IMR-90 (cell line): ENCODE measurements around the gene MIOX. TPM values are rescaled to one million over a fixed set of nuclear protein-coding genes. Genes with fewer than 3 reads are reported as not detected.

Source experiments
- ATAC-seq: fragments of 200-7000 bp; cut with Tn5 transposase; 2 replicates; pipeline ENCODE4 v1.9.1; 2020; ENCODE audit warnings: low read depth, mild to moderate bottlenecking, moderate library complexity
- BruUV-seq: library from RNA; stranded (reverse); fragments of 400-500 nt; replicated peaks from 2 replicates; lab custom pipeline; 2021; lab: Mats Ljungman, UMichigan
- CTCF ChIA-PET: fragments of 300-600 bp; formaldehyde crosslinking; extraction: SDS; loops from one replicate; lab custom pipeline; 2021; ENCODE audit warnings: antibody characterized with exemption; lab: Yijun Ruan, JAX
- POLR2A ChIA-PET: fragments of 300-600 bp; sonication (Branson Sonifier 250); formaldehyde crosslinking; loops from one replicate; lab custom pipeline; 2022; ENCODE audit warnings: antibody characterized with exemption; ENCODE audit not compliant: unreplicated experiment; lab: Charles Lee
- DNase-seq: peaks from one replicate; pipeline ENCODE4 v3.0.0; 2013
- H2AFZ ChIP-seq: replicated peaks from 2 replicates; pipeline ENCODE3; 2013; ENCODE audit warnings: low read length, mild to moderate bottlenecking; ENCODE audit not compliant: poor library complexity
- H2AK5ac ChIP-seq: 2 replicates; pipeline ENCODE4 v1.6.1; 2013; ENCODE audit warnings: low read depth, low read length, inconsistent platforms
- H2AK9ac ChIP-seq: replicated peaks from 2 replicates; pipeline ENCODE3; 2013; ENCODE audit warnings: mild to moderate bottlenecking, low read depth, low read length, moderate library complexity; ENCODE audit not compliant: poor library complexity
- H2BK120ac ChIP-seq: 2 replicates; pipeline ENCODE4 v1.6.1; 2013; ENCODE audit warnings: low read depth, low read length, inconsistent platforms
- H2BK15ac ChIP-seq: 3 replicates; pipeline ENCODE4 v1.6.1; 2013; ENCODE audit warnings: low read depth, low read length, inconsistent platforms
- H2BK20ac ChIP-seq: 2 replicates; pipeline ENCODE4 v1.6.1; 2013; ENCODE audit warnings: low read depth, mild to moderate bottlenecking, inconsistent platforms, low read length, moderate library complexity
- H2BK5ac ChIP-seq: 2 replicates; pipeline ENCODE4 v1.6.1; 2013; ENCODE audit warnings: mild to moderate bottlenecking, low read depth, low read length, inconsistent platforms; ENCODE audit not compliant: poor library complexity, severe bottlenecking
- H3K14ac ChIP-seq: replicated peaks from 2 replicates; pipeline ENCODE4 v1.6.1; 2013; ENCODE audit warnings: low read depth, low read length, inconsistent platforms
- H3K18ac ChIP-seq: 2 replicates; pipeline ENCODE4 v1.6.1; 2013; ENCODE audit warnings: low read depth, low read length, control low read depth
- H3K23ac ChIP-seq: 2 replicates; pipeline ENCODE4 v1.6.1; 2013; ENCODE audit warnings: low read depth, low read length, inconsistent platforms
- H3K27ac ChIP-seq: 2 replicates; pipeline ENCODE4 v1.5.1; 2013; ENCODE audit warnings: mild to moderate bottlenecking, control low read depth, low read length; ENCODE audit not compliant: insufficient read depth
- H3K27me3 ChIP-seq: 2 replicates; pipeline ENCODE4 v1.6.1; 2013; ENCODE audit warnings: low read length; ENCODE audit not compliant: control insufficient read depth, insufficient read depth
- H3K36me3 ChIP-seq: 2 replicates; pipeline ENCODE4 v1.6.1; 2013; ENCODE audit warnings: low read length, mixed read lengths; ENCODE audit not compliant: control insufficient read depth, insufficient read depth
- H3K4ac ChIP-seq: 2 replicates; pipeline ENCODE4 v1.6.1; 2013; ENCODE audit warnings: low read depth, low read length, inconsistent platforms
- H3K4me1 ChIP-seq: 2 replicates; pipeline ENCODE4 v1.6.1; 2013; ENCODE audit warnings: low read length, mixed read lengths; ENCODE audit not compliant: control insufficient read depth, insufficient read depth
- H3K4me2 ChIP-seq: 2 replicates; pipeline ENCODE4 v1.6.1; 2013; ENCODE audit warnings: low read depth, mild to moderate bottlenecking, control low read depth, low read length, moderate library complexity
- H3K4me3 ChIP-seq: 2 replicates; pipeline ENCODE4 v1.5.1; 2013; ENCODE audit warnings: low read depth, mild to moderate bottlenecking, control low read depth, low read length, moderate library complexity; ENCODE audit not compliant: insufficient read depth
- H3K56ac ChIP-seq: 2 replicates; pipeline ENCODE4 v1.6.1; 2013; ENCODE audit warnings: low read length, inconsistent platforms; ENCODE audit not compliant: insufficient read depth; ENCODE audit errors: extremely low read depth
- H3K79me1 ChIP-seq, 2 experiments: 2 replicates each; pipeline ENCODE4 v1.6.1; 2013; ENCODE audit warnings: low read length in 2 of 2, inconsistent platforms in 1 of 2, low read depth in 1 of 2
- H3K9ac ChIP-seq: 2 replicates; pipeline ENCODE4 v1.6.1; 2013; ENCODE audit warnings: low read depth, low read length, control low read depth
- H3K9me1 ChIP-seq: 2 replicates; pipeline ENCODE4 v1.6.1; 2013; ENCODE audit warnings: low read length, inconsistent platforms; ENCODE audit not compliant: insufficient read depth
- H3K9me3 ChIP-seq: 2 replicates; pipeline ENCODE4 v1.6.1; 2013; ENCODE audit warnings: low read length; ENCODE audit not compliant: control insufficient read depth, insufficient read depth
- H4K20me1 ChIP-seq: 2 replicates; pipeline ENCODE4 v1.6.1; 2013; ENCODE audit warnings: low read length, inconsistent platforms; ENCODE audit not compliant: insufficient read depth
- H4K5ac ChIP-seq: 2 replicates; pipeline ENCODE4 v1.6.1; 2013; ENCODE audit warnings: mild to moderate bottlenecking, low read depth, low read length, control low read depth
- H4K8ac ChIP-seq, 2 experiments: 2 replicates each; pipeline ENCODE4 v1.6.1; 2013; ENCODE audit warnings: low read depth in 2 of 2, low read length in 2 of 2, control low read depth in 1 of 2, inconsistent platforms in 1 of 2
- H4K91ac ChIP-seq: 2 replicates; pipeline ENCODE4 v1.6.1; 2013; ENCODE audit warnings: low read depth, low read length, inconsistent platforms; ENCODE audit not compliant: insufficient read depth
- BHLHE40 ChIP-seq: fragments of 150-350 bp; IDR thresholded peaks from 2 replicates; pipeline ENCODE4 v1.6.1; 2016; ENCODE audit warnings: mild to moderate bottlenecking, low read depth, low read length
- CEBPB ChIP-seq: IDR thresholded peaks from 2 replicates; pipeline ENCODE4 v1.6.1; 2012; ENCODE audit warnings: low read depth, low read length, improper control_type of control experiment
- CHD1 ChIP-seq: IDR thresholded peaks from 2 replicates; pipeline ENCODE4 v1.6.1; 2012; ENCODE audit warnings: low read depth, low read length, improper control_type of control experiment
- CTCF ChIP-seq: conservative IDR thresholded peaks from 2 replicates; pipeline ENCODE4 v1.5.1; 2012; ENCODE audit warnings: mild to moderate bottlenecking, low read depth, low read length, improper control_type of control experiment
- ELK1 ChIP-seq: fragments of 150-350 bp; IDR thresholded peaks from 2 replicates; pipeline ENCODE4 v1.6.1; 2016; ENCODE audit warnings: low read depth, mild to moderate bottlenecking, low read length, moderate library complexity, borderline replicate concordance
- FOS ChIP-seq: fragments of 150-350 bp; IDR thresholded peaks from 2 replicates; pipeline ENCODE4 v1.6.1; 2016; ENCODE audit warnings: low read depth, low read length
- MAFK ChIP-seq: IDR thresholded peaks from 2 replicates; pipeline ENCODE4 v1.6.1; 2012; ENCODE audit warnings: low read depth, low read length, improper control_type of control experiment
- MAZ ChIP-seq: IDR thresholded peaks from 2 replicates; pipeline ENCODE4 v1.6.1; 2012; ENCODE audit warnings: low read depth, mild to moderate bottlenecking, low read length, improper control_type of control experiment, moderate library complexity, borderline replicate concordance
- MXI1 ChIP-seq: IDR thresholded peaks from 2 replicates; pipeline ENCODE4 v1.6.1; 2012; ENCODE audit warnings: low read depth, mild to moderate bottlenecking, low read length, moderate library complexity, borderline replicate concordance
- NFE2L2 ChIP-seq: fragments of 150-350 bp; IDR thresholded peaks from 2 replicates; pipeline ENCODE4 v1.6.1; 2016; ENCODE audit warnings: low read depth, mild to moderate bottlenecking, low read length
- POLR2A ChIP-seq: IDR thresholded peaks from 2 replicates; pipeline ENCODE4 v1.6.1; 2012; ENCODE audit warnings: mild to moderate bottlenecking, low read depth, low read length
- RAD21 ChIP-seq: IDR thresholded peaks from 2 replicates; pipeline ENCODE4 v1.6.1; 2012; ENCODE audit warnings: low read length, improper control_type of control experiment
- RCOR1 ChIP-seq: IDR thresholded peaks from 2 replicates; pipeline ENCODE4 v1.6.1; 2012; ENCODE audit warnings: mild to moderate bottlenecking, low read length, improper control_type of control experiment; ENCODE audit not compliant: insufficient replicate concordance
- RFX5 ChIP-seq: IDR thresholded peaks from 2 replicates; pipeline ENCODE4 v1.8.0; 2012; ENCODE audit warnings: low read depth, mild to moderate bottlenecking, low read length, moderate library complexity
- SMC3 ChIP-seq: fragments of 150-350 bp; IDR thresholded peaks from 2 replicates; pipeline ENCODE4 v1.6.1; 2016; ENCODE audit warnings: low read depth, mild to moderate bottlenecking, antibody characterized with exemption, low read length, moderate library complexity
- USF2 ChIP-seq: fragments of 150-350 bp; IDR thresholded peaks from 2 replicates; pipeline ENCODE4 v1.6.1; 2017; ENCODE audit warnings: mild to moderate bottlenecking, antibody characterized with exemption, low read length, low read depth
- WGBS, 2 experiments: methylation state at CpG; one replicate each; pipeline versions ENCODE4 v1.1.5 to v1.1.7; 2013; ENCODE audit warnings: missing lambda C conversion rate in 2 of 2; ENCODE audit not compliant: insufficient read length in 1 of 2; ENCODE audit errors: extremely low coverage in 2 of 2; 5-methylcytosine and 5-hydroxymethylcytosine counted together
- dilution Hi-C: fragments of 300-500 bp; cut with HindIII; formaldehyde crosslinking; loops from one replicate; pipeline ENCODE4 v1.14.3; 2018; ENCODE audit warnings: low sequenced_read_pairs; ENCODE audit not compliant: unreplicated experiment
- in situ Hi-C: fragments of 300-500 bp; cut with MboI; formaldehyde crosslinking; loops from 3 replicates; pipeline ENCODE4 v1.14.3; 2019; ENCODE audit warnings: low sequenced_read_pairs, inconsistent platforms, mixed read lengths
- intact Hi-C: fragments of 100-400 bp; cut with micrococcal nuclease; formaldehyde crosslinking; loops from 2 replicates; pipeline ENCODE4 v1.10.0; 2022
- polyA plus RNA-seq, 3 experiments: library from polyadenylated mRNA; depleted of rRNA; stranded (reverse); fragments of >200 nt; gene quantifications; 2 replicates each; pipeline ENCODE4 v1.2.3, GENCODE V29; 2012; ENCODE audit warnings: low replicate concordance in 1 of 3
- total RNA-seq: library from RNA; depleted of rRNA; stranded (reverse); fragments of >200 nt; gene quantifications from 2 replicates; pipeline ENCODE4 v1.2.3, GENCODE V29; 2012

MIOX gene
- total and polyA plus RNA-seq, 2 of the 4 experiments (the other 2 are of a cell fraction), result not detected

- intact Hi-C loops, result no loop called here
- Histone ChIP-seq H3K27ac (no peak overlapping the region), H3K4ac (no peak overlapping the region), H3K18ac (no peak overlapping the region), H3K79me1 (peaks cover 3 to 4% of the 10 kb centered on the region in 2 experiments; a peak in 1 of 4 replicates), H3K4me1 (no peaks in the 10 kb centered on the region), H4K20me1 (peaks cover 17% of the 10 kb centered on the region), H3K4me2 (no peak overlapping the region), H2AK5ac (no peak overlapping the region), H4K8ac (no peak overlapping the region), H2BK15ac (no peak overlapping the region), H2AK9ac (no peak overlapping the region), H3K9me3 (no peaks in the 10 kb centered on the region), H3K4me3 (no peak overlapping the region), H3K36me3 (peaks cover 71% of the 10 kb centered on the region), H2AFZ (no peak overlapping the region), H2BK5ac (no peak overlapping the region), H3K56ac (no peak overlapping the region), H3K27me3 (no peaks in the 10 kb centered on the region), H2BK120ac (no peak overlapping the region), H3K23ac (no peak overlapping the region), H3K9me1 (0 out of 2 replicates have a peak, but pooled peaks cover 3% of the 10 kb centered on the region), H2BK20ac (no peak overlapping the region), H3K9ac (no peak overlapping the region), H3K14ac (no peak overlapping the region), H4K5ac (no peak overlapping the region), H4K91ac (no peak overlapping the region)
- ChIA-PET POLR2A (no interaction called here), CTCF (no interaction called here)
- TF ChIP-seq MXI1, result no peak
- no peak for TF ChIP-seq NFE2L2
- no peak for TF ChIP-seq ELK1
- TF ChIP-seq RAD21, result no peak
- TF ChIP-seq RFX5, result no peak
- TF ChIP-seq MAZ, result no peak
- no peak for TF ChIP-seq FOS
- no peak for TF ChIP-seq MAFK
- no peak for TF ChIP-seq BHLHE40
- TF ChIP-seq POLR2A, result no peak
- TF ChIP-seq CTCF, result no peak
- TF ChIP-seq CEBPB, result no peak
- TF ChIP-seq SMC3, result no peak
- no peak for TF ChIP-seq RCOR1
- no peak for TF ChIP-seq CHD1
- no peak for TF ChIP-seq USF2
- in situ Hi-C loops, result no loop called here
- DNase-seq, result no peak
- dilution Hi-C loops, result no loop called here
- BruUV-seq, result no TSS peak
- WGBS, 2 experiments, result 95% methylated on average over 3 of the region's 11 CpGs; no CpG with 5 or more reads in 1 of the 2 experiments
- ATAC-seq, result no peak
Observed at GRCh38 chr22:50456026-50456425, 30.6 kb upstream of the MIOX start.
